GM19193 (cell line): ENCODE data around the gene TBC1D24.
A peak's percentile ranks its signal among the peaks of the same experiment; 100 is the strongest.

Source experiments
- POLR2A ChIP-seq: IDR thresholded peaks from 4 replicates; pipeline ENCODE4 v1.6.1; 2011; ENCODE audit not compliant: insufficient read depth, insufficient read length; ENCODE audit errors: extremely low read depth

TBC1D24 gene

GRCh38 chr16:2495041-2495440 lies 20.1 kb downstream of the TBC1D24 start:
- TF ChIP-seq POLR2A: no peak

GRCh38 chr16:2496223-2497115 lies 21.5 kb downstream of the TBC1D24 start:
- no peak for TF ChIP-seq POLR2A

GRCh38 chr16:2497116-2497630 lies 22.2 kb downstream of the TBC1D24 start:
- TF ChIP-seq POLR2A: no peak

GRCh38 chr16:2497695-2498484 lies 23.0 kb downstream of the TBC1D24 start:
- TF ChIP-seq POLR2A: no peak

- no peak for TF ChIP-seq POLR2A
Observed at GRCh38 chr16:2498531-2499253, 23.8 kb downstream of the TBC1D24 start.

- TF ChIP-seq POLR2A: no peak
Observed at GRCh38 chr16:2499454-2499853, 24.5 kb downstream of the TBC1D24 start.

- no peak for TF ChIP-seq POLR2A
Observed at GRCh38 chr16:2499890-2500429, 25.0 kb downstream of the TBC1D24 start.

- TF ChIP-seq POLR2A: no peak
Observed at GRCh38 chr16:2500430-2500917, 25.5 kb downstream of the TBC1D24 start.

- no peak for TF ChIP-seq POLR2A
Observed at GRCh38 chr16:2500918-2501750, 26.2 kb downstream of the TBC1D24 start.

GRCh38 chr16:2501946-2502895 lies 27.3 kb downstream of the TBC1D24 start:
- TF ChIP-seq POLR2A: no peak

GRCh38 chr16:2505695-2506094 lies 30.8 kb downstream of the TBC1D24 start:
- no peak for TF ChIP-seq POLR2A

GRCh38 chr16:2507052-2507659 lies 32.2 kb downstream of the TBC1D24 start:
- TF ChIP-seq POLR2A: peak; percentile 31
